Hepatocyte (in vitro differentiated cells): ENCODE results near the gene RTN4RL2. TPM values are rescaled to one million over a fixed set of nuclear protein-coding genes. Genes with fewer than 3 reads are reported as not detected.
"Not testable (repeated sequence)": the region's sequence is repeated elsewhere in the genome, so short reads cannot be mapped to it uniquely, and the experiment has no call there.

ENCODE experiments used
- DNase-seq: peaks from one replicate; pipeline ENCODE4 v3.0.0-alpha.2; 2016; ENCODE audit warnings: low spot score
- H2AFZ ChIP-seq: fragments of 200-600 bp; sonication (generic); 2 replicates; pipeline ENCODE4 v1.6.0; 2016; ENCODE audit warnings: antibody characterized with exemption, mild to moderate bottlenecking
- H3K27ac ChIP-seq: fragments of 200-600 bp; sonication (generic); 2 replicates; pipeline ENCODE4 v1.5.1; 2016; ENCODE audit warnings: mild to moderate bottlenecking
- H3K27me3 ChIP-seq: fragments of 200-600 bp; sonication (generic); 2 replicates; pipeline ENCODE4 v1.6.1; 2016
- H3K36me3 ChIP-seq: fragments of 200-600 bp; sonication (generic); replicated peaks from 2 replicates; pipeline ENCODE4 v1.5.1; 2016; ENCODE audit warnings: low read depth; ENCODE audit not compliant: insufficient read depth
- H3K4me1 ChIP-seq: fragments of 200-600 bp; sonication (generic); 2 replicates; pipeline ENCODE4 v1.5.1; 2016; ENCODE audit warnings: mild to moderate bottlenecking, moderate library complexity; ENCODE audit not compliant: insufficient read depth
- H3K4me2 ChIP-seq: fragments of 200-600 bp; sonication (generic); 2 replicates; pipeline ENCODE4 v1.6.0; 2016
- H3K4me3 ChIP-seq: fragments of 200-600 bp; sonication (generic); 2 replicates; pipeline ENCODE4 v1.5.1; 2016; ENCODE audit warnings: mild to moderate bottlenecking
- H3K79me2 ChIP-seq: fragments of 200-600 bp; sonication (generic); 2 replicates; pipeline ENCODE4 v1.6.0; 2017; ENCODE audit warnings: mild to moderate bottlenecking
- H3K9me2 ChIP-seq: fragments of 200-600 bp; sonication (generic); replicated peaks from 2 replicates; pipeline ENCODE4 v1.6.0; 2017; ENCODE audit warnings: mild to moderate bottlenecking; ENCODE audit not compliant: insufficient read depth
- H3K9me3 ChIP-seq: fragments of 200-600 bp; sonication (generic); 2 replicates; pipeline ENCODE4 v1.5.1; 2016; ENCODE audit warnings: low read depth, mild to moderate bottlenecking
- H4K20me1 ChIP-seq: fragments of 200-600 bp; sonication (generic); 2 replicates; pipeline ENCODE4 v1.6.0; 2016; ENCODE audit warnings: mild to moderate bottlenecking; ENCODE audit not compliant: insufficient read depth, poor library complexity, severe bottlenecking
- CTCF ChIP-seq: fragments of 200-600 bp; sonication (generic); IDR thresholded peaks from 2 replicates; pipeline ENCODE4 v1.5.1; 2016; ENCODE audit warnings: antibody characterized with exemption, mild to moderate bottlenecking; ENCODE audit not compliant: poor library complexity
- EZH2 ChIP-seq: fragments of 200-600 bp; sonication (generic); IDR thresholded peaks from 2 replicates; pipeline ENCODE4 v1.6.1; 2016; ENCODE audit warnings: antibody characterized with exemption, mild to moderate bottlenecking, borderline replicate concordance
- EZH2phosphoT487 ChIP-seq: fragments of 200-600 bp; sonication (generic); IDR thresholded peaks from one replicate; pipeline ENCODE4 v1.6.1; 2018; ENCODE audit warnings: antibody characterized with exemption, mild to moderate bottlenecking, low read depth, moderate library complexity; ENCODE audit not compliant: unreplicated experiment, severe bottlenecking
- WGBS: methylation state at CpG from one replicate; pipeline ENCODE4 v1.1.6; 2016; ENCODE audit warnings: low lambda C conversion rate; ENCODE audit errors: missing lambda C conversion rate; 5-methylcytosine and 5-hydroxymethylcytosine counted together
- polyA plus RNA-seq: library from polyadenylated mRNA; unstranded; fragments of >200 nt; fragmentation: Nextera tagmentation; extraction: Ambion mirVana; gene quantifications from 2 replicates; pipeline ENCODE4 v1.2.1, GENCODE V29; 2016
- total RNA-seq: library from RNA; depleted of rRNA; stranded (reverse); fragments of >200 nt; gene quantifications from 2 replicates; pipeline ENCODE4 v1.2.3, GENCODE V29; 2014

RTN4RL2 gene
- total and polyA plus RNA-seq, 2 experiments from 2014 or later, result 2.4 to 10.6 TPM

GRCh38 chr11:57439786-57440185, 20.5 kb upstream of the RTN4RL2 start:
- TF ChIP-seq CTCF, result no peak
- TF ChIP-seq EZH2phosphoT487, result no peak
- TF ChIP-seq EZH2, result no peak
- no peak overlapping the region for H3K27ac ChIP-seq

GRCh38 chr11:57440744-57441414, 19.4 kb upstream of the RTN4RL2 start:
- Histone ChIP-seq H3K4me2 (no peak overlapping the region), H2AFZ (no peak overlapping the region)

More at GRCh38 chr11:57439786-57440185, 20.5 kb upstream of the RTN4RL2 start:
- Histone ChIP-seq H3K36me3 (no peaks in the 10 kb centered on the region), H3K4me2 (no peak overlapping the region), H3K9me2 (no peaks in the 10 kb centered on the region), H3K9me3 (no peaks in the 10 kb centered on the region), H4K20me1 (no peaks in the 10 kb centered on the region), H3K79me2 (no peaks in the 10 kb centered on the region), H3K4me1 (peaks cover 9% of the 10 kb centered on the region), H2AFZ (no peak overlapping the region), H3K4me3 (no peak overlapping the region), H3K27me3 (no peaks in the 10 kb centered on the region)
- whole genome bisulfite sequencing, result 77% methylated on average over 6 of the region's 6 CpGs
- no peak for DNase-seq

GRCh38 chr11:57444362-57445121, 15.8 kb upstream of the RTN4RL2 start:
- TF ChIP-seq EZH2 (no peak), EZH2phosphoT487 (no peak), CTCF (no peak)
- Histone ChIP-seq H3K4me2 (no peak overlapping the region), H3K36me3 (no peaks in the 10 kb centered on the region), H3K9me3 (no peaks in the 10 kb centered on the region), H3K27me3 (no peaks in the 10 kb centered on the region), H3K27ac (peak overlapping the region; percentile 66), H4K20me1 (no peaks in the 10 kb centered on the region), H3K4me3 (no peak overlapping the region), H3K4me1 (peaks cover 4% of the 10 kb centered on the region), H3K79me2 (no peaks in the 10 kb centered on the region), H2AFZ (no peak overlapping the region), H3K9me2 (no peaks in the 10 kb centered on the region)
- DNase-seq, result no peak
- 79% methylated on average over 9 of the region's 9 CpGs for WGBS

More at GRCh38 chr11:57440744-57441414, 19.4 kb upstream of the RTN4RL2 start:
- Histone ChIP-seq H3K4me3 (no peak overlapping the region), H3K79me2 (no peaks in the 10 kb centered on the region), H4K20me1 (no peaks in the 10 kb centered on the region), H3K27me3 (no peaks in the 10 kb centered on the region), H3K9me2 (no peaks in the 10 kb centered on the region), H3K9me3 (no peaks in the 10 kb centered on the region), H3K27ac (peak overlapping the region; percentile 51), H3K4me1 (peaks cover 4% of the 10 kb centered on the region), H3K36me3 (no peaks in the 10 kb centered on the region)
- no peak for TF ChIP-seq EZH2phosphoT487
- TF ChIP-seq CTCF, result no peak
- no peak for TF ChIP-seq EZH2
- WGBS, result 67% methylated on average over 4 of the region's 4 CpGs
- DNase-seq, result no peak

- not testable (repeated sequence) for H3K36me3 ChIP-seq, H3K4me3 ChIP-seq, H3K9me3 ChIP-seq, H3K79me2 ChIP-seq, H3K4me1 ChIP-seq, H3K27me3 ChIP-seq, H3K9me2 ChIP-seq, H4K20me1 ChIP-seq, DNase-seq, H2AFZ ChIP-seq, H3K4me2 ChIP-seq
- peak overlapping the region; percentile 66 for H3K27ac ChIP-seq
- 88% methylated on average over 8 of the region's 9 CpGs for WGBS
These were observed 15.3 kb upstream of the RTN4RL2 start for GRCh38 chr11:57445122-57445394.
